BE2C (cell line): ENCODE measurements around the gene SMAD3.

Source experiments
- DNase-seq: peaks from one replicate; pipeline ENCODE4 v3.0.0-alpha.2; 2020
- H3K27me3 ChIP-seq: fragments of 250-450 bp; sonication (Bioruptor Pico); 2 replicates; pipeline ENCODE4 v1.5.1; 2020; ENCODE audit warnings: mild to moderate bottlenecking
- H3K36me3 ChIP-seq: fragments of 250-450 bp; sonication (Bioruptor Pico); 2 replicates; pipeline ENCODE4 v1.5.1; 2020; ENCODE audit warnings: mild to moderate bottlenecking
- H3K4me1 ChIP-seq: fragments of 250-450 bp; sonication (Bioruptor Pico); 2 replicates; pipeline ENCODE4 v1.5.1; 2020
- H3K4me3 ChIP-seq: 2 replicates; pipeline ENCODE4 v1.5.1; 2011; ENCODE audit warnings: low read depth, low read length
- H3K9me3 ChIP-seq: fragments of 250-450 bp; sonication (Bioruptor Pico); 2 replicates; pipeline ENCODE4 v1.5.1; 2020
- CTCF ChIP-seq: IDR thresholded peaks from 2 replicates; pipeline ENCODE4 v1.5.1; 2012; ENCODE audit warnings: mild to moderate bottlenecking, low read depth, low read length

SMAD3 gene

GRCh38 chr15:67196672-67197363 lies 131.4 kb downstream of the SMAD3 start:
- Histone ChIP-seq H3K9me3 (no peaks in the 10 kb centered on the region), H3K4me3 (no peak overlapping the region), H3K27me3 (no peaks in the 10 kb centered on the region), H3K36me3 (no peaks in the 10 kb centered on the region), H3K4me1 (no peaks in the 10 kb centered on the region)
- DNase-seq = no peak
- TF ChIP-seq CTCF = no peak

- Histone ChIP-seq H3K27me3 (no peaks in the 10 kb centered on the region), H3K9me3 (no peaks in the 10 kb centered on the region), H3K4me1 (no peaks in the 10 kb centered on the region), H3K36me3 (no peaks in the 10 kb centered on the region), H3K4me3 (no peak overlapping the region)
- TF ChIP-seq CTCF = no peak
- no peak for DNase-seq
These were observed 131.9 kb downstream of the SMAD3 start for GRCh38 chr15:67197364-67197695.

GRCh38 chr15:67198157-67198754 lies 132.9 kb downstream of the SMAD3 start:
- no peak for TF ChIP-seq CTCF
- DNase-seq = no peak
- Histone ChIP-seq H3K36me3 (no peaks in the 10 kb centered on the region), H3K27me3 (no peaks in the 10 kb centered on the region), H3K4me3 (no peak overlapping the region), H3K9me3 (no peaks in the 10 kb centered on the region), H3K4me1 (no peaks in the 10 kb centered on the region)

- DNase-seq = no peak
- H3K36me3 ChIP-seq = no peaks in the 10 kb centered on the region
- H3K4me3 ChIP-seq = no peak overlapping the region
- no peaks in the 10 kb centered on the region for H3K4me1 ChIP-seq
- TF ChIP-seq CTCF = no peak
- H3K9me3 ChIP-seq = no peaks in the 10 kb centered on the region
- H3K27me3 ChIP-seq = no peaks in the 10 kb centered on the region
These were observed 134.0 kb downstream of the SMAD3 start for GRCh38 chr15:67199391-67199790.

- TF ChIP-seq CTCF = no peak
- Histone ChIP-seq H3K4me3 (no peak overlapping the region), H3K9me3 (no peaks in the 10 kb centered on the region), H3K27me3 (no peaks in the 10 kb centered on the region), H3K36me3 (no peaks in the 10 kb centered on the region), H3K4me1 (no peaks in the 10 kb centered on the region)
- DNase-seq = no peak
These were observed 134.7 kb downstream of the SMAD3 start for GRCh38 chr15:67199881-67200763.
